ENCODE results near the gene RPS6KA4.

Gene RPS6KA4

GRCh38 chr11:64327993-64328392 lies 31.0 kb upstream of the RPS6KA4 start:
- H3K4me1 ChIP-seq (ENCODE audit: insufficient read depth, low read length): peaks cover 8% of the 10 kb centered on the region
- no peak overlapping the region for H3K9ac ChIP-seq (ENCODE audit: low read depth, low read length)
- H3K4me3 ChIP-seq (ENCODE audit: low read length): no peak overlapping the region
- no peaks in the 10 kb centered on the region for H3K27me3 ChIP-seq (ENCODE audit: insufficient read depth, low read length)
- 97% methylated on average over 3 of the region's 3 CpGs for WGBS
- H3K27ac ChIP-seq (ENCODE audit: low read depth, low read length): no peak overlapping the region
- H3K9me3 ChIP-seq (ENCODE audit: insufficient read depth, low read depth, low read length): no peaks in the 10 kb centered on the region
- H3K36me3 ChIP-seq (ENCODE audit: insufficient read depth, low read length): no peaks in the 10 kb centered on the region

GRCh38 chr11:64330888-64331287 lies 28.1 kb upstream of the RPS6KA4 start:
- 74% methylated on average over 11 of the region's 11 CpGs for WGBS

GRCh38 chr11:64331569-64332371 lies 27.2 kb upstream of the RPS6KA4 start:
- Histone ChIP-seq H3K27me3 (ENCODE audit: insufficient read depth, low read length) (no peaks in the 10 kb centered on the region), H3K4me3 (ENCODE audit: low read length) (no peak overlapping the region), H3K36me3 (ENCODE audit: insufficient read depth, low read length) (no peaks in the 10 kb centered on the region), H3K27ac (ENCODE audit: low read depth, low read length) (no peak overlapping the region), H3K4me1 (ENCODE audit: insufficient read depth, low read length) (peaks cover 4% of the 10 kb centered on the region; the same call in 1 of the 2 replicates), H3K9me3 (ENCODE audit: insufficient read depth, low read depth, low read length) (no peaks in the 10 kb centered on the region), H3K9ac (ENCODE audit: low read depth, low read length) (no peak overlapping the region)
- 77% methylated on average over 20 of the region's 20 CpGs for WGBS

More at GRCh38 chr11:64330888-64331287, 28.1 kb upstream of the RPS6KA4 start:
- no peaks in the 10 kb centered on the region for H3K27me3 ChIP-seq (ENCODE audit: insufficient read depth, low read length)
- no peaks in the 10 kb centered on the region for H3K9me3 ChIP-seq (ENCODE audit: insufficient read depth, low read depth, low read length)
- H3K36me3 ChIP-seq (ENCODE audit: insufficient read depth, low read length): no peaks in the 10 kb centered on the region
- H3K4me1 ChIP-seq (ENCODE audit: insufficient read depth, low read length): peaks cover 4% of the 10 kb centered on the region; the same call in 1 of the 2 replicates
- no peak overlapping the region for H3K27ac ChIP-seq (ENCODE audit: low read depth, low read length)
- H3K9ac ChIP-seq (ENCODE audit: low read depth, low read length): no peak overlapping the region
- no peak overlapping the region for H3K4me3 ChIP-seq (ENCODE audit: low read length)

GRCh38 chr11:64333556-64333955 lies 25.4 kb upstream of the RPS6KA4 start:
- Histone ChIP-seq H3K36me3 (ENCODE audit: insufficient read depth, low read length) (no peaks in the 10 kb centered on the region), H3K4me1 (ENCODE audit: insufficient read depth, low read length) (peaks cover 4% of the 10 kb centered on the region; the same call in 1 of the 2 replicates), H3K9ac (ENCODE audit: low read depth, low read length) (no peak overlapping the region), H3K27me3 (ENCODE audit: insufficient read depth, low read length) (no peaks in the 10 kb centered on the region), H3K4me3 (ENCODE audit: low read length) (no peak overlapping the region), H3K9me3 (ENCODE audit: insufficient read depth, low read depth, low read length) (no peaks in the 10 kb centered on the region), H3K27ac (ENCODE audit: low read depth, low read length) (no peak overlapping the region)
- 94% methylated on average over 8 of the region's 8 CpGs for WGBS

GRCh38 chr11:64334764-64335735 lies 23.9 kb upstream of the RPS6KA4 start:
- no peaks in the 10 kb centered on the region for H3K9me3 ChIP-seq (ENCODE audit: insufficient read depth, low read depth, low read length)
- no peak overlapping the region for H3K27ac ChIP-seq (ENCODE audit: low read depth, low read length)
- no peaks in the 10 kb centered on the region for H3K27me3 ChIP-seq (ENCODE audit: insufficient read depth, low read length)
- H3K4me1 ChIP-seq (ENCODE audit: insufficient read depth, low read length): peaks cover 4% of the 10 kb centered on the region; the same call in 1 of the 2 replicates
- no peak overlapping the region for H3K9ac ChIP-seq (ENCODE audit: low read depth, low read length)
- no peak overlapping the region for H3K4me3 ChIP-seq (ENCODE audit: low read length)
- 60% methylated on average over 11 of the region's 13 CpGs for WGBS
- H3K36me3 ChIP-seq (ENCODE audit: insufficient read depth, low read length): no peaks in the 10 kb centered on the region

- Histone ChIP-seq H3K4me3 (ENCODE audit: low read length) (no peak overlapping the region), H3K36me3 (ENCODE audit: insufficient read depth, low read length) (no peaks in the 10 kb centered on the region), H3K27ac (ENCODE audit: low read depth, low read length) (no peak overlapping the region), H3K27me3 (ENCODE audit: insufficient read depth, low read length) (no peaks in the 10 kb centered on the region), H3K9me3 (ENCODE audit: insufficient read depth, low read depth, low read length) (no peaks in the 10 kb centered on the region), H3K9ac (ENCODE audit: low read depth, low read length) (no peak overlapping the region), H3K4me1 (ENCODE audit: insufficient read depth, low read length) (peaks cover 5% of the 10 kb centered on the region; the same call in 1 of the 2 replicates)
- 94% methylated on average over 7 of the region's 8 CpGs for WGBS
These were observed 21.3 kb upstream of the RPS6KA4 start for GRCh38 chr11:64337538-64338249.

GRCh38 chr11:64338716-64339115 lies 20.2 kb upstream of the RPS6KA4 start:
- H3K27ac ChIP-seq (ENCODE audit: low read depth, low read length): no peak overlapping the region
- WGBS: 92% methylated on average over 8 of the region's 8 CpGs
- no peaks in the 10 kb centered on the region for H3K27me3 ChIP-seq (ENCODE audit: insufficient read depth, low read length)
- no peaks in the 10 kb centered on the region for H3K9me3 ChIP-seq (ENCODE audit: insufficient read depth, low read depth, low read length)
- no peak overlapping the region for H3K4me3 ChIP-seq (ENCODE audit: low read length)
- H3K36me3 ChIP-seq (ENCODE audit: insufficient read depth, low read length): no peaks in the 10 kb centered on the region
- H3K4me1 ChIP-seq (ENCODE audit: insufficient read depth, low read length): peaks cover 10% of the 10 kb centered on the region; the same call in 1 of the 2 replicates
- H3K9ac ChIP-seq (ENCODE audit: low read depth, low read length): no peak overlapping the region

GRCh38 chr11:64339286-64339685 lies 19.7 kb upstream of the RPS6KA4 start:
- no peaks in the 10 kb centered on the region for H3K9me3 ChIP-seq (ENCODE audit: insufficient read depth, low read depth, low read length)
- WGBS: 88% methylated on average over 4 of the region's 4 CpGs
- peaks cover 10% of the 10 kb centered on the region; the same call in 1 of the 2 replicates for H3K4me1 ChIP-seq (ENCODE audit: insufficient read depth, low read length)
- no peak overlapping the region for H3K27ac ChIP-seq (ENCODE audit: low read depth, low read length)
- no peak overlapping the region for H3K4me3 ChIP-seq (ENCODE audit: low read length)
- H3K27me3 ChIP-seq (ENCODE audit: insufficient read depth, low read length): no peaks in the 10 kb centered on the region
- H3K36me3 ChIP-seq (ENCODE audit: insufficient read depth, low read length): no peaks in the 10 kb centered on the region
- H3K9ac ChIP-seq (ENCODE audit: low read depth, low read length): no peak overlapping the region

GRCh38 chr11:64339754-64340408 lies 19.1 kb upstream of the RPS6KA4 start, which contains the start of gene CCDC88B:
Gene CCDC88B (plus strand): TSS chr11:64340204. CDS start chr11:64340267, 63 bp downstream.
- Histone ChIP-seq H3K27ac (ENCODE audit: low read depth, low read length) (no peak within 1 kb of the TSS), H3K4me1 (ENCODE audit: insufficient read depth, low read length) (peaks cover 10% of the 10 kb centered on the region; the same call in 1 of the 2 replicates), H3K36me3 (ENCODE audit: insufficient read depth, low read length) (no peaks in the 10 kb centered on the region), H3K9ac (ENCODE audit: low read depth, low read length) (no peak within 1 kb of the TSS; the same call in 1 of the 2 replicates), H3K27me3 (ENCODE audit: insufficient read depth, low read length) (no peaks in the 10 kb centered on the region), H3K4me3 (ENCODE audit: low read length) (peak within 1 kb of the TSS; percentile 87), H3K9me3 (ENCODE audit: insufficient read depth, low read depth, low read length) (no peaks in the 10 kb centered on the region)
- WGBS: 91% methylated on average over 16 of the region's 16 CpGs

GRCh38 chr11:64340671-64341335 lies 18.2 kb upstream of the RPS6KA4 start:
- 42% methylated on average over 33 of the region's 33 CpGs for WGBS
- peaks cover 10% of the 10 kb centered on the region; the same call in 1 of the 2 replicates for H3K4me1 ChIP-seq (ENCODE audit: insufficient read depth, low read length)
- H3K4me3 ChIP-seq (ENCODE audit: low read length): peak overlapping the region; percentile 87
- no peaks in the 10 kb centered on the region for H3K9me3 ChIP-seq (ENCODE audit: insufficient read depth, low read depth, low read length)
- no peak overlapping the region for H3K27ac ChIP-seq (ENCODE audit: low read depth, low read length)
- no peak overlapping the region; the same call in 1 of the 2 replicates for H3K9ac ChIP-seq (ENCODE audit: low read depth, low read length)
- no peaks in the 10 kb centered on the region for H3K27me3 ChIP-seq (ENCODE audit: insufficient read depth, low read length)
- no peaks in the 10 kb centered on the region for H3K36me3 ChIP-seq (ENCODE audit: insufficient read depth, low read length)
